Liver (tissue), 9 donors: Measurements from ENCODE around the gene POC1A. TPM values are rescaled to one million over a fixed set of nuclear protein-coding genes. Genes with fewer than 3 reads are reported as not detected.

Experiments used
- DNase-seq: peaks from one replicate; pipeline ENCODE4 v3.0.0-alpha.2; 2017; ENCODE audit warnings: low spot score
- H3K27ac ChIP-seq, 2 donors: one replicate each; pipeline ENCODE4 v1.7.0; 2013; ENCODE audit warnings: inconsistent platforms in 2 of 2, low read length in 2 of 2, control low read depth in 1 of 2, low read depth in 1 of 2, mild to moderate bottlenecking in 1 of 2
- H3K27me3 ChIP-seq, 4 donors: one replicate each; pipeline versions ENCODE4 v1.6.1 to v1.7.0; 2013; ENCODE audit warnings: low read length in 3 of 4, inconsistent platforms in 1 of 4, mild to moderate bottlenecking in 1 of 4, moderate library complexity in 1 of 4; ENCODE audit not compliant: control insufficient read depth in 4 of 4, insufficient read depth in 4 of 4
- H3K36me3 ChIP-seq, 4 donors: one replicate each; pipeline versions ENCODE4 v1.6.1 to v1.7.0; 2013; ENCODE audit warnings: low read length in 3 of 4, mild to moderate bottlenecking in 3 of 4, low read depth in 1 of 4, moderate library complexity in 1 of 4; ENCODE audit not compliant: control insufficient read depth in 4 of 4, insufficient read depth in 3 of 4
- H3K4me1 ChIP-seq, 4 donors: one replicate each; pipeline versions ENCODE4 v1.6.1 to v1.7.0; 2013; ENCODE audit warnings: low read length in 3 of 4, mild to moderate bottlenecking in 3 of 4, moderate library complexity in 1 of 4; ENCODE audit not compliant: control insufficient read depth in 4 of 4, insufficient read depth in 4 of 4
- H3K4me3 ChIP-seq, 3 donors: one replicate each; pipeline versions ENCODE4 v1.6.1 to v1.7.0; 2013; ENCODE audit warnings: low read length in 3 of 3, control low read depth in 1 of 3, low read depth in 1 of 3, mild to moderate bottlenecking in 1 of 3
- H3K9ac ChIP-seq, 2 donors: one replicate each; pipeline ENCODE4 v1.7.0; 2013; ENCODE audit warnings: low read length in 2 of 2, mild to moderate bottlenecking in 2 of 2, moderate library complexity in 2 of 2, control low read depth in 1 of 2, low read depth in 1 of 2
- H3K9me3 ChIP-seq, 4 donors: one replicate each; pipeline versions ENCODE4 v1.6.1 to v1.7.0; 2013; ENCODE audit warnings: low read length in 3 of 4; ENCODE audit not compliant: control insufficient read depth in 4 of 4
- ATF3 ChIP-seq: IDR thresholded peaks from 2 replicates; pipeline ENCODE4 v1.6.1; 2016; ENCODE audit warnings: antibody characterized with exemption
- CTCF ChIP-seq: fragments of 150-350 bp; IDR thresholded peaks from 2 replicates; pipeline ENCODE4 v1.5.1; 2017; ENCODE audit warnings: improper control_type of control experiment, low read depth, low read length; ENCODE audit not compliant: missing input control
- EGR1 ChIP-seq, 2 donors: IDR thresholded peaks; 2 replicates each; pipeline ENCODE4 v1.6.1; 2016 to 2018; ENCODE audit warnings: antibody characterized with exemption in 2 of 2, low read depth in 2 of 2
- FOXA1 ChIP-seq: IDR thresholded peaks from 2 replicates; pipeline ENCODE4 v1.6.1; 2016; ENCODE audit warnings: antibody characterized with exemption
- GABPA ChIP-seq, 2 donors: IDR thresholded peaks in 1 of 2; conservative IDR thresholded peaks in 1 of 2; 2 replicates each; pipeline ENCODE4 v1.6.1; 2016; ENCODE audit warnings: antibody characterized with exemption in 2 of 2, mild to moderate bottlenecking in 1 of 2, moderate library complexity in 1 of 2
- HNF4A ChIP-seq, 2 donors: conservative IDR thresholded peaks; 2 replicates each; pipeline ENCODE4 v1.6.1; 2016; ENCODE audit warnings: antibody characterized with exemption in 2 of 2, mild to moderate bottlenecking in 2 of 2
- HNF4G ChIP-seq: IDR thresholded peaks from 2 replicates; pipeline ENCODE4 v1.6.1; 2016; ENCODE audit warnings: antibody characterized with exemption
- JUND ChIP-seq, 2 donors: IDR thresholded peaks; 2 replicates each; pipeline ENCODE4 v1.6.1; 2016; ENCODE audit warnings: antibody characterized with exemption in 2 of 2
- NR2F2 ChIP-seq: IDR thresholded peaks from 2 replicates; pipeline ENCODE4 v1.6.1; 2016; ENCODE audit warnings: antibody characterized with exemption
- RAD21 ChIP-seq, 2 donors: IDR thresholded peaks; 2 replicates each; pipeline ENCODE4 v1.6.1; 2016; ENCODE audit warnings: antibody characterized with exemption in 2 of 2, mild to moderate bottlenecking in 2 of 2
- REST ChIP-seq: IDR thresholded peaks from 2 replicates; pipeline ENCODE4 v1.6.1; 2016; ENCODE audit warnings: antibody characterized with exemption, mild to moderate bottlenecking
- RXRA ChIP-seq, 2 donors: IDR thresholded peaks; 2 replicates each; pipeline ENCODE4 v1.6.1; 2017 to 2018; ENCODE audit warnings: antibody characterized with exemption in 2 of 2, mild to moderate bottlenecking in 1 of 2
- SP1 ChIP-seq: IDR thresholded peaks from 2 replicates; pipeline ENCODE4 v1.6.1; 2018; ENCODE audit warnings: antibody characterized with exemption, mild to moderate bottlenecking
- TAF1 ChIP-seq: conservative IDR thresholded peaks from 2 replicates; pipeline ENCODE4 v1.6.1; 2016; ENCODE audit warnings: antibody characterized with exemption, mild to moderate bottlenecking
- YY1 ChIP-seq: IDR thresholded peaks from 2 replicates; pipeline ENCODE4 v1.6.1; 2016; ENCODE audit warnings: antibody characterized with exemption, mild to moderate bottlenecking
- ZBTB33 ChIP-seq: IDR thresholded peaks from 2 replicates; pipeline ENCODE4 v1.6.1; 2016; ENCODE audit warnings: antibody characterized with exemption
- WGBS: extraction: QIAGEN DNeasy Blood & Tissue Kit; methylation state at CpG from one replicate; pipeline ENCODE4 v1.1.7; 2013; 5-methylcytosine and 5-hydroxymethylcytosine counted together
- polyA plus RNA-seq, 2 donors: library from polyadenylated mRNA; stranded (reverse) in 1 of 2; unstranded in 1 of 2; fragments of 200-250 nt in 1 of 2; fragments of >200 nt in 1 of 2; fragmentation: Nextera tagmentation in 1 of 2; extraction: Ambion mirVana in 1 of 2; gene quantifications; one replicate each; pipeline versions ENCODE4 v1.2.1 to v1.2.3, GENCODE V29; 2013 to 2015
- total RNA-seq, 2 donors: library from RNA; depleted of rRNA; stranded (reverse); fragments of >200 nt; gene quantifications; one replicate each; pipeline ENCODE4 v1.2.3, GENCODE V29; 2014
- donor health status: healthy.
- donor health status: healthy.
- donor health status: healthy.
- donor health status: healthy.
- donor health status: healthy.

The POC1A gene
- total and polyA plus RNA-seq, 4 donors = 1.4 to 12.7 (median 4.8) TPM

- H3K4me3 ChIP-seq = no peak overlapping the region
- DNase-seq = no peak
- no peak overlapping the region for H3K9ac ChIP-seq
- no peaks in the 10 kb centered on the region for H3K9me3 ChIP-seq
- H3K27ac ChIP-seq = no peak overlapping the region
- peaks cover 0 to 5% (median 2%) of the 10 kb centered on the region in 4 donors for H3K4me1 ChIP-seq
- TF ChIP-seq SP1 = no peak
- no peak for TF ChIP-seq CTCF
- no peak for TF ChIP-seq JUND (IDR thresholded peaks at IDR 0.05)
- no peak for TF ChIP-seq RAD21 (IDR thresholded peaks at IDR 0.05)
- TF ChIP-seq HNF4A (conservative IDR thresholded peaks at IDR 0.05) = no peak
- no peak for TF ChIP-seq TAF1
- no peak for TF ChIP-seq FOXA1
- TF ChIP-seq REST = no peak
- TF ChIP-seq RXRA (IDR thresholded peaks at IDR 0.05) = no peak
- no peak for TF ChIP-seq ATF3
- no peak for TF ChIP-seq NR2F2
- no peaks in the 10 kb centered on the region for H3K36me3 ChIP-seq
- 81% methylated on average over 9 of the region's 9 CpGs for WGBS
- H3K27me3 ChIP-seq = no peaks in the 10 kb centered on the region
These were observed 13.0 kb upstream of the POC1A start for GRCh38 chr3:52167240-52167639.

- WGBS = 96% methylated on average over 7 of the region's 7 CpGs
- H3K36me3 ChIP-seq = no peaks in the 10 kb centered on the region
- TF ChIP-seq NR2F2 (no peak), SP1 (no peak), REST (no peak), HNF4A (conservative IDR thresholded peaks at IDR 0.05) (no peak), YY1 (no peak), ATF3 (no peak), JUND (IDR thresholded peaks at IDR 0.05) (no peak), GABPA (IDR thresholded peaks at IDR 0.05 in 1 of 2, conservative IDR thresholded peaks at IDR 0.05 in 1 of 2) (no peak), EGR1 (IDR thresholded peaks at IDR 0.05; ENCODE audit: low read depth in 2 of 2) (no peak), CTCF (no peak), ZBTB33 (no peak), RXRA (IDR thresholded peaks at IDR 0.05) (no peak), HNF4G (no peak), TAF1 (no peak), RAD21 (IDR thresholded peaks at IDR 0.05) (no peak), FOXA1 (no peak)
These were observed 8.1 kb upstream of the POC1A start for GRCh38 chr3:52162250-52162872.

More at GRCh38 chr3:52162250-52162872, 8.1 kb upstream of the POC1A start:
- Histone ChIP-seq H3K4me1 (peaks cover 0 to 1% (median 0%) of the 10 kb centered on the region in 4 donors), H3K27me3 (no peaks in the 10 kb centered on the region), H3K9me3 (no peaks in the 10 kb centered on the region), H3K27ac (no peak overlapping the region), H3K4me3 (no peak overlapping the region), H3K9ac (no peak overlapping the region)
- DNase-seq = no peak
